ENCODE results near the gene PPP1R15B. TPM values are rescaled to one million over a fixed set of nuclear protein-coding genes. Genes with fewer than 3 reads are reported as not detected.

Gene PPP1R15B
- total RNA-seq, 3 donors from 2014 or later: 56.7 to 60.2 (median 60.1) TPM

DNA sequence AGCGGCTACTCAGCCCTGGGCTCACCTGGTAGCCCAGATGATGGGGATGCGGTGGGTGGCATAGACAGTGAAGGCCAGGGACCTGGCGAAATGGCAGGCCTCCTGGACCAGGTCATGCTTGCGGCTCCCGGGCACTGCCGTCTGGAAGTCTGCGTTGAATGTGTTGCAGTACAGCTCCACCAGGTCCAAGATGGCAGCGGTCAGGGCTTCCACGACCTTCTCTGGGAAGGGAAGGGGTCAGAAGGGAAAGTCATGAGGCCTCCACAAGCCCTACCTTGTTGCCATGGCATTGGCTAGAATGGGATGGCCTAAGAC lies 44.2 kb upstream of the PPP1R15B start:
- Histone ChIP-seq H3K4me3 (no peak overlapping the region), H3K9me3 (no peaks in the 10 kb centered on the region), H3K36me3 (ENCODE audit: low read depth) (no peaks in the 10 kb centered on the region), H3K4me1 (ENCODE audit: low read depth) (peaks cover 29% of the 10 kb centered on the region)
- intact Hi-C loops (cut with DNase I, micrococcal nuclease): no loop called here
- ATAC-seq: no peak
- no peak for DNase-seq
- TF ChIP-seq, protein P1, sequence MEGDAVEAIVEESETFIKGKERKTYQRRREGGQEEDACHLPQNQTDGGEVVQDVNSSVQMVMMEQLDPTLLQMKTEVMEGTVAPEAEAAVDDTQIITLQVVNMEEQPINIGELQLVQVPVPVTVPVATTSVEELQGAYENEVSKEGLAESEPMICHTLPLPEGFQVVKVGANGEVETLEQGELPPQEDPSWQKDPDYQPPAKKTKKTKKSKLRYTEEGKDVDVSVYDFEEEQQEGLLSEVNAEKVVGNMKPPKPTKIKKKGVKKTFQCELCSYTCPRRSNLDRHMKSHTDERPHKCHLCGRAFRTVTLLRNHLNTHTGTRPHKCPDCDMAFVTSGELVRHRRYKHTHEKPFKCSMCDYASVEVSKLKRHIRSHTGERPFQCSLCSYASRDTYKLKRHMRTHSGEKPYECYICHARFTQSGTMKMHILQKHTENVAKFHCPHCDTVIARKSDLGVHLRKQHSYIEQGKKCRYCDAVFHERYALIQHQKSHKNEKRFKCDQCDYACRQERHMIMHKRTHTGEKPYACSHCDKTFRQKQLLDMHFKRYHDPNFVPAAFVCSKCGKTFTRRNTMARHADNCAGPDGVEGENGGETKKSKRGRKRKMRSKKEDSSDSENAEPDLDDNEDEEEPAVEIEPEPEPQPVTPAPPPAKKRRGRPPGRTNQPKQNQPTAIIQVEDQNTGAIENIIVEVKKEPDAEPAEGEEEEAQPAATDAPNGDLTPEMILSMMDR (IDR thresholded peaks at IDR 0.05): no peak

- DNase-seq (no peak), ATAC-seq (no peak)
- TF ChIP-seq, protein P1 (IDR thresholded peaks at IDR 0.05): no peak
- intact Hi-C loops (cut with DNase I, micrococcal nuclease): no loop called here
- Histone ChIP-seq H3K4me3 (no peak overlapping the region), H3K9me3 (no peaks in the 10 kb centered on the region), H3K36me3 (ENCODE audit: low read depth) (no peaks in the 10 kb centered on the region), H3K4me1 (ENCODE audit: low read depth) (peaks cover 29% of the 10 kb centered on the region)
Observed at GRCh38 chr1:204455063-204455830, 43.6 kb upstream of the PPP1R15B start.

- no peaks in the 10 kb centered on the region for H3K36me3 ChIP-seq (ENCODE audit: low read depth)
- H3K4me3 ChIP-seq: no peak overlapping the region
- DNase-seq (no peak), ATAC-seq (no peak)
- peaks cover 35% of the 10 kb centered on the region for H3K4me1 ChIP-seq (ENCODE audit: low read depth)
- H3K9me3 ChIP-seq: no peaks in the 10 kb centered on the region
- TF ChIP-seq, protein P1 (IDR thresholded peaks at IDR 0.05): no peak
- intact Hi-C loops (cut with DNase I, micrococcal nuclease): no loop called here
Observed at GRCh38 chr1:204454476-204454875, 42.9 kb upstream of the PPP1R15B start.

DNA sequence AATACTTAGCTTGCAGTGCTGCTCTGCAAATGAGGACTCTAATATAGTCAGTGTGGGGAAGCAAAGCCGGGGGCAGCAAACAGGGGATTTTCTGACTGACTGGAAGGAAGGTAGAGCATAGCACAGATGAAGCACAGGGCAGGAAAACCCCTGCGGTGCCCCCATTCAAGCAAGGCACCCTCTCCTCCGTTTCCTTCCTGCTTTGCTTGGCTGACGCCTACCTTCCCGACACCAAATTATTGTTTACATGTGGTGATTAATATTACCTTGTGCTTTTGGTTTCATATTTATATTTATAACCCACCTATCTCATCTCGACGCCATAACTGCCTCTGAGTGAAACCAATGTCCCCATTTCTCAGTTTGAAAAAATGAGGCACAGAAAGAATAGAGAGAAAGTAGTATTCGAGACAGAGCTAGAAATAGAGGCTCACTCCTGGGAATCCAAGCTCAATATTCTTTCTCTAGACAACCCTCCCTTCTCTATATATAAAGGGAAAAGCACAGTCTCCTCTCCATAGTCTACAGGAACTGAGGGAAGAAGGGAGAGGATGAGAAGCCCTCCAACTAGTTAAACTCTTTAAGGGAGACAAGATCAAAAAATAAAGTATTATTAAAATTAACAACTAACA lies 41.6 kb upstream of the PPP1R15B start:
- peaks cover 47% of the 10 kb centered on the region for H3K4me1 ChIP-seq (ENCODE audit: low read depth)
- H3K36me3 ChIP-seq (ENCODE audit: low read depth): no peaks in the 10 kb centered on the region
- no peaks in the 10 kb centered on the region for H3K9me3 ChIP-seq
- TF ChIP-seq, protein P1 (IDR thresholded peaks at IDR 0.05): no peak
- DNase-seq: no peak
- H3K4me3 ChIP-seq: no peak overlapping the region
- peak; percentile 24 for ATAC-seq
- intact Hi-C loops (cut with DNase I, micrococcal nuclease): no loop called here

DNA sequence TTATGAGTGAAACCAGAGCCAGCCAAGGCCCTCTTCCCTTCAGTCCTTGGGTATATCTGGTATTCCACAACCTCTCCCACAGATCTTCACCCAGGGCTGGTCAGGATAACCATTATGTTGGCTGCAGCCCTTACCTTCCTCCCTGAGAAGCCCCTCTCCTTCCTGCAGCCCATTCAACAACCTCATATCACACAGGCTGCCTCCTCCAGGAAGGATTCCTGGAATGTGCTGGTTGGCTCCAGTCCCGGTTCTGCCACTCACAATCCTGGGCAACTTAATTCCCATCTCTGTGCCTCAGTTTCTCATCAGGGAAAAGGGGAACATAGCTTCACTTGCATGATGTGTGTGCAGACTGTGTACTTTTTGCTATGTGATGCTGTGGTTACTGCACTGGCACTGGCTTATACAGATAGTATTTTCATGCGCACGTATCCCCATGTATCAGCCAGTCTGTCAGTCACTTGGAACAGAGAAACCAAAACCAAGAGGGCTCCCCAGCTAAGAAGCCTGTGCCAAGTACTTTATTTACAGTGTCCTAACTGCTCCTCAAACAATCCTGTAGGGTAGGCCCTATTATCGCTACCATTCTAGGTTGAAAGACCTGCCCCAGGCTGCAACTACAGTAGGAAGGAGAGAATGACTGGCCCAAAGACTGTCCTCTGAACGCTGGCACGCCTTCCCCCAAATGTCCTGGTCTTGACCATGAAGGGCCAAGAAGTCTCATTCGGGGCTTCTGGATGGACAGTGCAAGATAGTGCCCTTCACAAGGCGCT lies 39.9 kb upstream of the PPP1R15B start:
- ATAC-seq (peak; percentile 32), DNase-seq (peak in 2 of 3 donors; percentile 51 to 59)
- peaks cover 56% of the 10 kb centered on the region for H3K4me1 ChIP-seq (ENCODE audit: low read depth)
- no peaks in the 10 kb centered on the region for H3K9me3 ChIP-seq
- TF ChIP-seq, protein P1 (IDR thresholded peaks at IDR 0.05): no peak
- no peak overlapping the region for H3K4me3 ChIP-seq
- no peaks in the 10 kb centered on the region for H3K36me3 ChIP-seq (ENCODE audit: low read depth)
- intact Hi-C loops (cut with DNase I, micrococcal nuclease): no loop called here

All from mucosa of descending colon (tissue), 3 donors.